GM19467 (cell line): ENCODE data around the gene STOML2.

Source experiments
- ATAC-seq: cut with Tn5 transposase; IDR thresholded peaks from one replicate; pipeline ENCODE4 v1.9.1; 2021; ENCODE audit warnings: mild to moderate bottlenecking, moderate library complexity; ENCODE audit not compliant: unreplicated experiment

STOML2 gene

GRCh38 chr9:35108461-35108860, 5.5 kb upstream of the STOML2 start:
- ATAC-seq, result no peak

- ATAC-seq, result no peak
Observed at GRCh38 chr9:35107297-35108290, 4.7 kb upstream of the STOML2 start.

DNA sequence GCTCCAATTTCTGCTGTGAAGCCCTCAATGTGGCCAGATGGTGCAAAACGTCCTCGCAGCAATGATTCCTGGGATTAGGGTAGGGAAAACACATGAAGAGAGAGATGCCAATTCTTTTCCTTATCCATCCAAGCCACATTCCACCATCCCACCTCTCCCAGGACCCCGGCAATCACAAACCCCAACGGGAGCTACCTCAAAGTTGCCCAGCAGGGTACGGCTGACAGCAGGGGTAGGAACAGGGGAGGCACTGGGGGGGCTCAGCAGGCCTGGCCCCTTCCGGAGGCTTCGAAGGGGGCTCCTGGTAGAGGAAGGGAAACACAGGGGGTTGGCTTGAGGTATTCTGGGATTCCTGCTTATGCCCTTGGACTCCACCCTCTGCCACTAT, 3.4 kb upstream of the STOML2 start:
- ATAC-seq, result no peak

DNA sequence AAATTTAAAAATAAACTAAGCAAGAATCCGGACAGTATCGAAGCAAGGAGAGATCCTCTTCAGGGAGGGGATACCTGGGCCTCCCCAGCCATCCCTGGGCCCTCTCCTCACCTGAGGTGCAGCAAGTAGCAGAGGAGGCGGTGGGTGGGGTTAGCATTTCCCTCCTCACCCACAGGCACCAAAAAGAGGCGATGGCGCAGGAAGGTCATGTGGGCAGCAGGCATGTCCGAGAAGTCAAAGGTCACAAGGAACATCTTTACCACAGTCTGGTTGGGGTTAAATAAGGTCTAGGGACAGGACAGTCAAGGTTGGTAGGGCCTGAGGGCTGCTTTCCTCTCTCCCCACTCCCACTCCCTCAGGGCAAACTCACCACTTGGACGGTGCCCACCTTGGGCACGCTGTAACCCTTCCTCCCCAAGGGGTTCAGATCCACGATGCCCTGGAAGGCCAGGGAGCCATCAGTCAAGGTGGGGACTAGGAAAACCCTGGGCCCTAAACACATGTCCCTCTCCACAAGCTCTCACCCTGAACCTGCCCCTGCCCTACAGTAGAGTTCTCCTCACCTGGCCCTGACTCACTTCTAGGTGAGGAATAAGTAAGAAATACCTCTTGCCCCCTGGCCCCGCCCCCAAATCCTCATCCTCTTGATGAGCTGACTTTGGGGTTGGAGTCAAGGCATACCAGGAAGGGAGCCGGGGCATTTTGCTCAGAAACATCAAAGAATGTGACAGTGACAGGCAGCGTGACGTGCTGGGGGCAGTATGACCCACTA, 2.8 kb upstream of the STOML2 start:
- ATAC-seq, result no peak

DNA sequence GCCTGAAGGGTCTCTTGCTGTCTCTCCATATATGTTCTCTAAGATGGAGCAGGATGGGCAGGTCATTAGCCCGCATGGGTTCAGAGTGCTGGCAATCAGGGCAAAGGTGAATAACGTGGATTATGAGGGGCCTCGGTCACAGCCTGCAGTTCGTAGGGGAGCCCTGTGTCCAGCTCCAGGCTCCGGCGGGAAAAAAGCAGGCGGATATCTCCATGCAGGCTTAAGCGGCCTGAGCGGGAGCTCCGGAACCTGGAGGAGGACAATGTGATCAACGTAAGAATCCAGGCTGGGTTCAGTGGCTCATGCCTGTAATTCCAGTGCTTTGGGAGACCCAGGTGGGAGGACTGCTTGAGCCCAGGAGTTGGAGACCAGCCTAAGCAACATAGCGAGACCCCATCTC, 2.2 kb upstream of the STOML2 start:
- ATAC-seq, result no peak

- ATAC-seq, result no peak
Observed at GRCh38 chr9:35104586-35104985, 1.7 kb upstream of the STOML2 start.

DNA sequence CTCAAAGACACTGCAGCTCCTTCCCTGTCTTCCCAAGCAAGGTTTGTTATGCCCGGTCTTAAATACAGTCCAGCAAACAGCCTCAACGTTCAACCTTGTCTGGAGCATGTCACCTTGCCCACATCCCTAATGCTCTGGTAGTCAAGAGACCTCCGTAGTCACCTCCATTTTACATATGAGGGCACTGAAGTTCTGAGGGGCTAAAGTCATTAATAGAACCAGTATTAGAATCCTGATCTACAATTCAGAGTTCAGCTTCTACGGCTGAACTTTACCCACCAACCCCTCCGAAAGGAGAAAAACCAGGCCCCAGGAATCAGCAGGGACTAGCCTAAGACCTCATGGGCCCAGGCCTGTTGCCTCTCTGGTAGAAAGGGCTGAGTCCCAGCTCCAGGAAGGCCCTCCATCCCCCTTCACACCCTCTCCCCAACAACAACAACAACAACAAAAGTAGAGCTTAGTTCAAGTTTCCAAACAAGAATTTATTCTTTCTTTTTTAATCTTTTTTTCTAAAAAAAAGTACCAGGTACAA, 795 bp upstream of the STOML2 start:
- no peak for ATAC-seq

GRCh38 chr9:35102465-35102768, 514 bp downstream of the STOML2 start:
- no peak for ATAC-seq

DNA sequence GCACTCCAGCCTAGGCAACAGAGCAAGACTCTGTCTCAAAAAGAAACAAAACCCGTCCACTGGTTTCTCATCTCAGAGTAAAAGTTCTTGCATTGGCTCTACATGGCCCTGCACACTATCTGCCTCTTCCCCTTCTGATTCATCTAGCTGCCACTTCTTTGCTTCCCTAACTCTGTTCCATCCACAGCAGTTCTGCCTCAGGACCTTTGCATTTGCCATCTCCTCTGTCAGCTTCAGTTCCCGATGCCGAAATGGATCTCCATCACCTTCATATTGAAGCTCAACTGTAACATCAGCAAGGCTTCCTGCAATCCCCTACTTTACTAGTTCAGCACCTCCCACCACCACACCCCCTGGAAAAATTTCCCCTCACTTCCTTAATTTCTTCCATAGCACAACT, 5.4 kb downstream of the STOML2 start:
- no peak for ATAC-seq

GRCh38 chr9:35096035-35096849, 6.7 kb downstream of the STOML2 start, which contains the start of gene PIGO:
PIGO (minus strand) TSS chr9:35096591; CDS start chr9:35095565, 1,026 bp downstream.
- ATAC-seq, result peak; percentile 84

- ATAC-seq, result no peak
Observed at GRCh38 chr9:35091536-35091935, 11.4 kb downstream of the STOML2 start.

DNA sequence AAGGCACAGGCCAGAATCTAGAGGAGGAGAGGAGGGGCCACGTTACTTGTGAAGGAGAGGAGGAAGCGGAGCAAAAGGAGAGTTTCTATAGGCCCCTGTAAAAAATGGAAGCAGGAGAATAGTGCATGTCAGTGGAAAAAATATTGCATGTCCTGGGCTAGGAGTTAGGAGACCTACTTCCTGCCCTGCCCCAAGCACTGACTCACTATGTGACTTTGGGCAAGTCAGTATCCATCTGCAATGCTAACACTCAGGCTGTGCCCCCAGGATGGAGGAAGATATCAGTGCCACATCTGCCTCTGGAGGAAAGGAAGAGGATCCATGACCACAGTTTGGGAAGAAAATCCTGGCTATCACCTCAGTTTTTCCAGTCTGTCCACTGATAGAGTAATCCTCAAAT, 13.5 kb downstream of the STOML2 start:
- no peak for ATAC-seq

- no peak for ATAC-seq
Observed at GRCh38 chr9:35085078-35085477, 17.9 kb downstream of the STOML2 start.

DNA sequence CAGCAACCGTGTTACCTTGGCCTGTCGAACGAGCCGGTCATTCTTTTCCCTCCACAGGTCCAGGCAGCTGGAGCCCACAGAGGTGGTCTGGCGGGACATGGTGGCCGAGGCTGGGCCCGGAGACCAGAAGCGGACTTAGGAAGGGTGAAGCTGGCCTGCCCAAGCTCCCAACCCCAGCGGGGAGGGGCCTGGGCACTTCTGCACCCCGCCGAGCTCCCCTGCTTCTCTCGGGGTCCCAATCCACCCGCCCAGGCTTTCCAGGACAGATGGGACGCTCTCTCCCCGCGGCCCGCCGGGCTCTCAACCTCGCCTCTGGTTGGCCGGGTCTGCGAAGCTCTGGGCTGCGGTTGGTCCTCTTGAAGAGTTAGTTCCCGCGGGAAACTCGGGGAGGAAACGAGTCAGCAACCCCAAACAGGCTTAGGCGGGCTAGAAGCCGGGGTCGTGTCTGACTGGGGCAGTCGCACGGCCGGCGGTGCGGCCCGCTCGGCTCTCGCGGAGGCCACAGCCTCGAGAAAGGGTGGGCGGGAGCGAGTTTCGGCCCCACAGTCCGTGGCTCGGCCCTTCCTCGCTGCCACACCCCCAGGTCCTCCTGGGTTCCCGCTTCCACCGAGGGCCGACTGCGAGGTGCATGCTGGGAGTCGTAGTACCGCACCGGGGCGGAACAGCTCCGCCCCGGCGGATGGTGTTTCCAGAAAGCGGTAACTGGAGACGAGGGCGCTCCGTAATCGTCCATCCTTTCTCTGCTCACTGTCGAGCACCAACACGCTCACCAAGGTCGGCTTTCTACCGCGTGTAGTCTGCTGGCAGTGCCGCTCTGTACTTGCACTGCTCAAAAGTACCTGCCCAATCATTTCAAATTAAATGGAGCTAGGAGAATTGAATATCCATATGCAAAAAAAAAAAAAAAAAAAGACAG, 23.2 kb downstream of the STOML2 start, which contains the start of gene FANCG:
TSS of gene FANCG (minus strand) at position 517 of the 916 bp plus-strand sequence. CDS start at position 99, 418 bp downstream.
- peak; percentile 77 for ATAC-seq

- no peak for ATAC-seq
Observed at GRCh38 chr9:35079041-35079425, 23.9 kb downstream of the STOML2 start.

GRCh38 chr9:35078066-35078465, 24.9 kb downstream of the STOML2 start:
- ATAC-seq, result no peak

DNA sequence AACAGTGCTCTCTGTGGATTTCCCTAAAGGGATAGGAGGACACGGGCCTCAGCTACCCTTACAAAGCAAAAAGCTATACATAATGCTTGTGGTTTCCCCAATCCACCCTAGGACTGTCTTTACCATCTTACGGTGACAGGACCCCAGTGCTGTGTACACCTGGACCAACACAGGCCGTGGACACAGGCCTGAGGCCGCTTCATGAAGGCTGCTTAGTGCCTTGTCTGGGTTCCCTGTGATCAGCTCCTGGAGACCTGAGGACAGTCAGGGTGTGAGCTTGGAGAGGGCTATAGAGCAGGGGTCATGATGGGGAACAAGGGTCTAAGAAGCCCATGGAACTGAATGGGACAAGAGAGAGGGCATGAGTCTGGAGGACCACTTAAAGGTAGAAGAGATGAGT, 26.1 kb downstream of the STOML2 start:
- no peak for ATAC-seq

DNA sequence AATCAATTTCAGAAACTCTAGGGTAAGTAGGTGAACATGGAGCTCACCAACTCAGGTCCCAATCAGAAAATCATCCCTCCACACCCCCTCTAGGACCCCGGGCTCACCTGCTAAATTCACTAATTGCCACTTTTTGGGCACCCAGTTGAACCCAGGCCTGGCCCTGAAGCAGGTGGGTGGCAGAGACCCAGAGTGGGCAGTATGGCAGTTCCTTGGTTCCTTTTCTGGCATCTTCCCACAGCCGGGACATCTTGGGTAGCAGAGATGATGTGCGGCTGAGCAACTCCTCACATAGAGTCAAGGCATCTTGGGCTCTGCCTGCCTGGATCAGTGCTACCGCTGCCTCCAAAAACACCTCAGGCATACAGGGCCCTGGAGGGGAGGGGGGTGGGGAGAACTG, 27.6 kb downstream of the STOML2 start:
- no peak for ATAC-seq

DNA sequence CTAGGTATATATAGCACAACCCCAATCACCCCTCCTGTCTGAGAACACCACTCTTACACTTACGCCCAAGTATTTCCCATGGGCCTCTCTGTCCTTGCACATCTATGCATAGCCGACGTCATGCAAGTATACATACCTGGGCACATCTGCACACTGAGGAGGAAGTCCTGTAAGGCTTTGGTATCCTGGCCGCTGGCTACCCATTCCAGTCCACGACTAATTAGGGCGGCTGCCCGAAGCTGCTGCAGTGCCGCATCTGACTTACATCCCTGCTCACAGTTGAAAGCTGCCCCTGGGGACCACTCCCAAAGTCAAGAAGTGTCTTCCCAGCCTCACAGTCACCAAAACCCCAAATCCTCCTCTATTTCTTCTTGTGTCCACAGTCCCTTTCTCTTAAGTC, 28.1 kb downstream of the STOML2 start:
- no peak for ATAC-seq

DNA sequence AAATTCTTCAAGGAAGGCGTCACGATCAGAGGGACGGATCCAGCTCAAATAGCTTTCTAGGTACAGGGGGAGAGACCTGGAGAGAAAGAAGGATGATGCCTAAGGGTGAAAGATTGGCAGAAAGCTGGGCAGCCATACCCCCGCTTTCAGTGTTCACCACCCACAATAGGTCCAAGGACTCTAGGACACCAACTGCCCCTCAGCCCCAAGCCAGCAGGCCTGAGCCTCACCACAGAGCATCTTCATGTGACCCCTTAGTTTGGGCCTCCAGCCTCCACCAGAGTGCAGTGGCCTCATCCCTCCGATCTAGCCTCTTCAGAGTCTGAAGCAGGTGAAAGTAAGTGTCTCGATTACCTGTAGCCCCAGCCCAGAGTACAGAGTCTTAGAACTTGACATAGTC, 28.8 kb downstream of the STOML2 start:
- ATAC-seq, result no peak
